H54 (cell line): Measurements from ENCODE around the gene CA10.

Experiments
- DNase-seq: peaks from one replicate; pipeline ENCODE4 v3.0.0; 2011; ENCODE audit warnings: low spot score, mixed read lengths; ENCODE audit not compliant: insufficient read length
- FAIRE-seq: peaks from 3 replicates; lab custom pipeline; 2011; peaks lifted over from hg19 to GRCh38; lab: Jason Lieb, UNC
- POLR2A ChIP-seq: IDR thresholded peaks from 2 replicates; pipeline ENCODE4 v1.6.1; 2011; ENCODE audit warnings: low read depth, mild to moderate bottlenecking, low read length

The CA10 gene

GRCh38 chr17:52011064-52011463 is 147.4 kb downstream of the CA10 start:
- no peak for DNase-seq
- FAIRE-seq: no peak
- no peak for TF ChIP-seq POLR2A

- no peak for TF ChIP-seq POLR2A
- DNase-seq (no peak), FAIRE-seq (no peak)
These were observed 158.9 kb downstream of the CA10 start for GRCh38 chr17:51999654-52000053.

- no peak for TF ChIP-seq POLR2A
- FAIRE-seq (no peak), DNase-seq (no peak)
These were observed 160.8 kb downstream of the CA10 start for GRCh38 chr17:51997723-51998122.

GRCh38 chr17:51995797-51996403 is 162.6 kb downstream of the CA10 start:
- DNase-seq (no peak), FAIRE-seq (no peak)
- no peak for TF ChIP-seq POLR2A

GRCh38 chr17:51992864-51993416 is 165.6 kb downstream of the CA10 start:
- DNase-seq: no peak
- FAIRE-seq: no peak
- TF ChIP-seq POLR2A: no peak

- DNase-seq (no peak), FAIRE-seq (no peak)
- no peak for TF ChIP-seq POLR2A
These were observed 187.4 kb downstream of the CA10 start for GRCh38 chr17:51971121-51971520.

GRCh38 chr17:51961689-51962088 is 196.8 kb downstream of the CA10 start:
- no peak for FAIRE-seq
- TF ChIP-seq POLR2A: no peak
- DNase-seq: no peak

- DNase-seq (no peak), FAIRE-seq (no peak)
- TF ChIP-seq POLR2A: no peak
These were observed 200.7 kb downstream of the CA10 start for GRCh38 chr17:51957786-51958185.

- TF ChIP-seq POLR2A: no peak
- no peak for FAIRE-seq
- no peak for DNase-seq
These were observed 203.3 kb downstream of the CA10 start for GRCh38 chr17:51955245-51955644.

GRCh38 chr17:51954232-51954765 is 204.2 kb downstream of the CA10 start:
- TF ChIP-seq POLR2A: no peak
- DNase-seq: no peak
- no peak for FAIRE-seq

- TF ChIP-seq POLR2A: no peak
- FAIRE-seq (no peak), DNase-seq (no peak)
These were observed 206.8 kb downstream of the CA10 start for GRCh38 chr17:51951741-51952140.

- DNase-seq (peak; percentile 8), FAIRE-seq (no peak)
- no peak for TF ChIP-seq POLR2A
These were observed 210.4 kb downstream of the CA10 start for GRCh38 chr17:51948128-51948527.

- DNase-seq (no peak), FAIRE-seq (no peak)
- TF ChIP-seq POLR2A: no peak
These were observed 211.3 kb downstream of the CA10 start for GRCh38 chr17:51947160-51947735.

GRCh38 chr17:51946311-51946710 is 212.2 kb downstream of the CA10 start:
- TF ChIP-seq POLR2A: no peak
- no peak for DNase-seq
- FAIRE-seq: no peak

- no peak for TF ChIP-seq POLR2A
- FAIRE-seq: no peak
- DNase-seq: no peak
These were observed 217.2 kb downstream of the CA10 start for GRCh38 chr17:51941272-51941671.
